SK-N-MC (cell line): Measurements from ENCODE around the gene HSPH1.
A peak's percentile ranks its signal among the peaks of the same experiment; 100 is the strongest.

Source experiments
- EZH2 ChIP-seq: fragments of 200-600 bp; sonication (generic); IDR thresholded peaks from one replicate; pipeline ENCODE4 v1.6.1; 2017; ENCODE audit warnings: antibody characterized with exemption
- FOXP2 ChIP-seq: optimal IDR thresholded peaks from 2 replicates; pipeline ENCODE3; 2011; ENCODE audit warnings: mild to moderate bottlenecking, moderate library complexity; ENCODE audit not compliant: insufficient read depth; ENCODE audit errors: extremely low read length, control extremely low read depth
- POLR2AphosphoS5 ChIP-seq: IDR thresholded peaks from 2 replicates; pipeline ENCODE4 v1.6.1; 2012; ENCODE audit warnings: mild to moderate bottlenecking, low read depth, low read length, borderline replicate concordance

DNA sequence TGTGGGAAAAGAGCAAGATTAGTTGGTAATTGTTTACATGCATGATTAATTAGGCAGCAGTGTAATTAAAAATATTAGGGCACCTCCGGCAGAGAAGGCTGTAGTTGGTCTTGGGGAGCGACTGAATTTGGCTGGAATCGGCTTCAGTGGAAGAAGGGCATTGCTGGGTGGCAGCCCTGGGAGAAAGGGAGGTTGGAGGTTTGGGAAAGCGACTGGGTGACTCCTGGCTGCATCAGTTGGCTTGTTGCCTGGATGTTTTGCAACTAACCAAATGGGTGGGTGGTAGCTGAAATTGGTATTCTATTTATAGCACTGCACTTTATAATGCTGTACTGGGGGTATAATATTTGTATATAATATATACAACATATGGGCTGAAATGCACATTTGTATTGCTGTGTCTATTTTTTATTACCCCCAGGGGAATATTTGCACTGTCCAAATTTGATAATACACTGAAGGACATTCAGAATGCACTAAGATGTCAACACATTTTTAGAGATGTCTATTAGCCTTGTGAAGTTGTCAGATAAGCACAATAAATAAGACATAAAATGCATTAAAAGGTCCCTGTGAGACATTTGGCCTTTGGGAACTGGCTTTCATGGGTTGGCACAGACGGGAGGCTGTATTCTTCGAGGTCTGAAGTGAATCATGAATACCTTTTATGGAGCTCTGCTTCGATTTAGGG, 39.8 kb upstream of the HSPH1 start:
- TF ChIP-seq EZH2 (no peak), POLR2AphosphoS5 (no peak; the same call in 1 of the 2 replicates), FOXP2 (peak; percentile 52)
